WTC11 (cell line): ENCODE results near the gene RPN2. TPM values are rescaled to one million over a fixed set of nuclear protein-coding genes. Genes with fewer than 3 reads are reported as not detected.

Source experiments
- ATAC-seq: fragments of 200-7000 bp; cut with Tn5 transposase; 2 replicates; pipeline ENCODE4 v1.10.0; 2021; ENCODE audit warnings: mild to moderate bottlenecking, moderate library complexity
- CTCF ChIA-PET: fragments of 300-600 bp; sonication (Branson Sonifier 250); formaldehyde crosslinking; loops from one replicate; lab custom pipeline; 2021; ENCODE audit warnings: antibody characterized with exemption; lab: Charles Lee
- POLR2A ChIA-PET: fragments of 350-600 bp; sonication (Branson Sonifier 250); formaldehyde crosslinking; loops from one replicate; lab custom pipeline; 2021; ENCODE audit warnings: antibody characterized with exemption; lab: Charles Lee
- DNase-seq: peaks from one replicate; pipeline ENCODE4 v3.0.0; 2021; ENCODE audit warnings: low spot score
- H3K27ac Mint-ChIP-seq: 2 replicates; pipeline ENCODE4 v1.8.0; 2021; ENCODE audit warnings: mixed read lengths
- H3K27me3 Mint-ChIP-seq: 2 replicates; pipeline ENCODE4 v1.8.0; 2021; ENCODE audit warnings: low read depth, mild to moderate bottlenecking, moderate library complexity, mixed read lengths
- H3K36me3 Mint-ChIP-seq: 2 replicates; pipeline ENCODE4 v1.8.0; 2021; ENCODE audit warnings: mixed read lengths
- H3K4me1 Mint-ChIP-seq: 2 replicates; pipeline ENCODE4 v1.8.0; 2022; ENCODE audit warnings: mixed read lengths
- H3K4me3 Mint-ChIP-seq: 2 replicates; pipeline ENCODE4 v1.8.0; 2021; ENCODE audit warnings: mild to moderate bottlenecking, moderate library complexity, mixed read lengths
- H3K9me3 Mint-ChIP-seq: 2 replicates; pipeline ENCODE4 v1.8.0; 2021; ENCODE audit warnings: mixed read lengths
- AR ChIP-seq: fragments of 250-450 bp; sonication (Bioruptor Pico); IDR thresholded peaks from 2 replicates; pipeline ENCODE4 v1.9.0; 2021; ENCODE audit warnings: mild to moderate bottlenecking
- ESRRA ChIP-seq: sonication (generic); formaldehyde crosslinking; IDR thresholded peaks from 2 replicates; pipeline ENCODE4 v1.8.1; 2022; ENCODE audit warnings: mild to moderate bottlenecking, missing genetic modification reagents, borderline replicate concordance
- GABPB1 ChIP-seq: sonication (generic); formaldehyde crosslinking; IDR thresholded peaks from 2 replicates; pipeline ENCODE4 v1.8.1; 2023; ENCODE audit warnings: mild to moderate bottlenecking, missing genetic modification reagents
- HMGA2 ChIP-seq: fragments of 250-450 bp; sonication (Bioruptor Pico); IDR thresholded peaks from 2 replicates; pipeline ENCODE4 v1.4.0; 2021; ENCODE audit warnings: mild to moderate bottlenecking, moderate library complexity
- IRF1 ChIP-seq: sonication (generic); formaldehyde crosslinking; IDR thresholded peaks from 2 replicates; pipeline ENCODE4 v1.8.0; 2023; ENCODE audit warnings: missing genetic modification reagents
- IRF2 ChIP-seq: sonication (generic); formaldehyde crosslinking; IDR thresholded peaks from 2 replicates; pipeline ENCODE4 v1.8.0; 2022; ENCODE audit warnings: low read depth, missing genetic modification reagents, borderline replicate concordance
- KAT7 ChIP-seq: sonication (generic); formaldehyde crosslinking; IDR thresholded peaks from 2 replicates; pipeline ENCODE4 v1.8.1; 2023; ENCODE audit warnings: missing genetic modification reagents, mild to moderate bottlenecking, borderline replicate concordance
- MLX ChIP-seq: sonication (generic); formaldehyde crosslinking; IDR thresholded peaks from 2 replicates; pipeline ENCODE4 v1.8.1; 2023; ENCODE audit warnings: mild to moderate bottlenecking, missing genetic modification reagents, moderate library complexity
- NFYB ChIP-seq: sonication (generic); formaldehyde crosslinking; conservative IDR thresholded peaks from 2 replicates; pipeline ENCODE4 v1.8.0; 2022; ENCODE audit warnings: low read depth, missing genetic modification reagents
- NR1H2 ChIP-seq: sonication (generic); formaldehyde crosslinking; IDR thresholded peaks from 2 replicates; pipeline ENCODE4 v1.9.0; 2021; ENCODE audit warnings: mild to moderate bottlenecking, moderate library complexity, missing genetic modification reagents
- NR3C1 ChIP-seq: sonication (generic); formaldehyde crosslinking; conservative IDR thresholded peaks from 2 replicates; pipeline ENCODE4 v1.8.1; 2023; ENCODE audit warnings: low read depth, mild to moderate bottlenecking, missing genetic modification reagents
- RORB ChIP-seq: fragments of 250-450 bp; sonication (Bioruptor Pico); IDR thresholded peaks from 2 replicates; pipeline ENCODE4 v1.9.0; 2021; ENCODE audit warnings: mild to moderate bottlenecking
- SMAD4 ChIP-seq: sonication (generic); formaldehyde crosslinking; IDR thresholded peaks from 2 replicates; pipeline ENCODE4 v1.8.0; 2022; ENCODE audit warnings: mild to moderate bottlenecking, missing genetic modification reagents
- TEAD1 ChIP-seq: sonication (generic); formaldehyde crosslinking; IDR thresholded peaks from 2 replicates; pipeline ENCODE4 v1.8.0; 2022; ENCODE audit warnings: mild to moderate bottlenecking, missing genetic modification reagents
- TEAD4 ChIP-seq: sonication (generic); formaldehyde crosslinking; IDR thresholded peaks from 2 replicates; pipeline ENCODE4 v1.8.0; 2022; ENCODE audit warnings: mild to moderate bottlenecking, missing genetic modification reagents
- USF2 ChIP-seq: sonication (generic); formaldehyde crosslinking; IDR thresholded peaks from 2 replicates; pipeline ENCODE4 v1.8.1; 2023; ENCODE audit warnings: mild to moderate bottlenecking, missing genetic modification reagents, moderate library complexity
- ZNF219 ChIP-seq: sonication (generic); formaldehyde crosslinking; IDR thresholded peaks from 2 replicates; pipeline ENCODE4 v1.8.0; 2023; ENCODE audit warnings: missing genetic modification reagents, mild to moderate bottlenecking, borderline replicate concordance
- ZNF512 ChIP-seq: sonication (generic); formaldehyde crosslinking; IDR thresholded peaks from 2 replicates; pipeline ENCODE4 v1.8.1; 2022; ENCODE audit warnings: missing genetic modification reagents, borderline replicate concordance
- total RNA-seq: library from RNA; stranded (reverse); gene quantifications from 3 replicates; pipeline ENCODE4 v1.2.3, GENCODE V29; 2021

The RPN2 gene
- total RNA-seq, 1 experiment from 2014 or later, result 205 TPM

GRCh38 chr20:37283530-37284195, 104.5 kb downstream of the RPN2 start:
- ChIA-PET CTCF (interaction anchor here (1.3 kb wide), 1 partner anchor 92 kb away, joined by 5 read pairs; no protein-coding TSS in a partner anchor), POLR2A (no interaction called here)
- TF ChIP-seq IRF1 (CRISPR knock-in tag), result no peak
- TF ChIP-seq HMGA2 (CRISPR knock-in tag), result no peak
- no peak for TF ChIP-seq AR (CRISPR knock-in tag)
- TF ChIP-seq NR3C1, result no peak
- TF ChIP-seq GABPB1 (CRISPR knock-in tag), result no peak
- TF ChIP-seq TEAD4, result no peak
- no peak for TF ChIP-seq NFYB (CRISPR knock-in tag)
- TF ChIP-seq TEAD1 (CRISPR knock-in tag), result no peak
- no peak for TF ChIP-seq NR1H2 (CRISPR knock-in tag)
- no peak for TF ChIP-seq ESRRA (CRISPR knock-in tag)
- no peak for TF ChIP-seq MLX (CRISPR knock-in tag)
- no peak for TF ChIP-seq IRF2 (CRISPR knock-in tag)
- TF ChIP-seq ZNF219 (CRISPR knock-in tag), result no peak
- TF ChIP-seq SMAD4, result no peak
- no peak overlapping the region for H3K27ac Mint-ChIP-seq
- H3K9me3 Mint-ChIP-seq, result no peaks in the 10 kb centered on the region
- no peak overlapping the region for H3K4me3 Mint-ChIP-seq
- H3K27me3 Mint-ChIP-seq, result peaks cover 17% of the 10 kb centered on the region
- no peaks in the 10 kb centered on the region for H3K36me3 Mint-ChIP-seq
- ATAC-seq (no peak), DNase-seq (no peak)
- H3K4me1 Mint-ChIP-seq, result peaks cover 18% of the 10 kb centered on the region

- Mint-ChIP-seq H3K4me1 (peaks cover 17% of the 10 kb centered on the region), H3K27ac (no peak overlapping the region), H3K4me3 (no peak overlapping the region), H3K36me3 (no peaks in the 10 kb centered on the region), H3K9me3 (no peaks in the 10 kb centered on the region), H3K27me3 (peaks cover 17% of the 10 kb centered on the region)
- no peak for DNase-seq
- CTCF ChIA-PET, result no interaction called here
- ATAC-seq, result no peak
- POLR2A ChIA-PET, result no interaction called here
- no peak for TF ChIP-seq ZNF512 (CRISPR knock-in tag)
- no peak for TF ChIP-seq ESRRA (CRISPR knock-in tag)
- no peak for TF ChIP-seq KAT7 (CRISPR knock-in tag)
- TF ChIP-seq RORB (CRISPR knock-in tag), result no peak
- no peak for TF ChIP-seq USF2 (CRISPR knock-in tag)
These were observed 105.6 kb downstream of the RPN2 start for GRCh38 chr20:37284691-37285161.
